ENCODE measurements around the gene KLK5.
"Not testable (repeated sequence)": the region's sequence is repeated elsewhere in the genome, so short reads cannot be mapped to it uniquely, and the experiment has no call there.

Gene KLK5

GRCh38 chr19:50952910-50953309 lies at the start of gene KLK5:
TSS of gene KLK5 (minus strand) at chr19:50953038. CDS start at chr19:50952657, 381 bp downstream.
- DNase-seq, result no peak

- DNase-seq, result no peak
These were observed 49.3 kb upstream of the KLK5 start for GRCh38 chr19:51002089-51002532.

GRCh38 chr19:51001515-51001914 lies 48.7 kb upstream of the KLK5 start, which contains the start of gene KLK8:
TSS of gene KLK8 (minus strand) at chr19:51001604. CDS start at chr19:51001167, 437 bp downstream.
- DNase-seq, result no peak

- no peak for DNase-seq
These were observed 48.1 kb upstream of the KLK5 start for GRCh38 chr19:51000981-51001380.

GRCh38 chr19:51000426-51000825 lies 47.6 kb upstream of the KLK5 start:
- no peak for DNase-seq

- DNase-seq, result no peak
These were observed 45.8 kb upstream of the KLK5 start for GRCh38 chr19:50998686-50999085.

- DNase-seq, result no peak
These were observed 45.2 kb upstream of the KLK5 start for GRCh38 chr19:50998061-50998460.

- DNase-seq, result peak in 1 of 2 experiments; percentile 55
These were observed 41.3 kb upstream of the KLK5 start for GRCh38 chr19:50994129-50994528.

GRCh38 chr19:50992666-50993035 lies 39.8 kb upstream of the KLK5 start:
- DNase-seq, result no peak

GRCh38 chr19:50984416-50984815 lies 31.6 kb upstream of the KLK5 start:
- not testable (repeated sequence) for DNase-seq

- no peak for DNase-seq
These were observed 30.9 kb upstream of the KLK5 start, which contains the start of gene KLK7 for GRCh38 chr19:50983625-50984292. TSS of gene KLK7 (minus strand) at chr19:50983917. CDS start at chr19:50982399, 1,518 bp downstream.

GRCh38 chr19:50982186-50982585 lies 29.3 kb upstream of the KLK5 start:
- DNase-seq, result no peak

- no peak for DNase-seq
These were observed 28.8 kb upstream of the KLK5 start for GRCh38 chr19:50981587-50982146.

GRCh38 chr19:50980208-50980607 lies 27.4 kb upstream of the KLK5 start:
- DNase-seq, result peak in 1 of 2 experiments; percentile 25

GRCh38 chr19:50979758-50980157 lies 26.9 kb upstream of the KLK5 start:
- DNase-seq, result no peak

GRCh38 chr19:50978772-50979390 lies 26.0 kb upstream of the KLK5 start:
- no peak for DNase-seq

GRCh38 chr19:50977626-50978025 lies 24.8 kb upstream of the KLK5 start:
- no peak for DNase-seq

GRCh38 chr19:50975766-50976165 lies 22.9 kb upstream of the KLK5 start:
- no peak for DNase-seq

- no peak for DNase-seq
These were observed 22.1 kb upstream of the KLK5 start for GRCh38 chr19:50974702-50975556.

GRCh38 chr19:50972795-50973376 lies 20.0 kb upstream of the KLK5 start:
- DNase-seq, result no peak

- not testable (repeated sequence) for DNase-seq
These were observed 17.0 kb upstream of the KLK5 start for GRCh38 chr19:50969810-50970209.

- DNase-seq, result no peak
These were observed 16.5 kb upstream of the KLK5 start, which contains the start of gene KLK6 for GRCh38 chr19:50969413-50969760. TSS of gene KLK6 (minus strand) at chr19:50969591. CDS start at chr19:50968104, 1,487 bp downstream.
